H9 (cell line): ENCODE measurements around the gene CYP2W1. TPM values are rescaled to one million over a fixed set of nuclear protein-coding genes. Genes with fewer than 3 reads are reported as not detected.

Source experiments
- DNase-seq: peaks from one replicate; pipeline ENCODE4 v3.0.0-alpha.2; 2017
- H2AFZ ChIP-seq: one replicate; pipeline ENCODE4 v1.6.1; 2013; ENCODE audit warnings: mild to moderate bottlenecking, low read length, control low read depth, moderate library complexity
- H2AK5ac ChIP-seq: 2 replicates; pipeline ENCODE4 v1.6.1; 2013; ENCODE audit warnings: low read length, control low read depth, mixed read lengths; ENCODE audit not compliant: insufficient read length
- H2BK120ac ChIP-seq: one replicate; pipeline ENCODE4 v1.6.1; 2013; ENCODE audit warnings: low read depth, mild to moderate bottlenecking, low read length, control low read depth, inconsistent platforms; ENCODE audit not compliant: poor library complexity, severe bottlenecking
- H2BK12ac ChIP-seq: 2 replicates; pipeline ENCODE4 v1.6.1; 2013; ENCODE audit warnings: low read length, control low read depth, mixed read lengths, low read depth; ENCODE audit not compliant: insufficient read length
- H2BK15ac ChIP-seq: 2 replicates; pipeline ENCODE4 v1.6.1; 2013; ENCODE audit warnings: low read depth, low read length, control low read depth
- H2BK20ac ChIP-seq: one replicate; pipeline ENCODE4 v1.6.1; 2013; ENCODE audit warnings: low read depth, mild to moderate bottlenecking, low read length, control low read depth, inconsistent platforms; ENCODE audit not compliant: poor library complexity, severe bottlenecking
- H2BK5ac ChIP-seq: 2 replicates; pipeline ENCODE4 v1.6.1; 2013; ENCODE audit warnings: low read length, control low read depth, mixed read lengths; ENCODE audit not compliant: insufficient read length
- H3K14ac ChIP-seq: 2 replicates; pipeline ENCODE4 v1.6.1; 2013; ENCODE audit warnings: low read length, control low read depth; ENCODE audit not compliant: insufficient read depth
- H3K18ac ChIP-seq: 2 replicates; pipeline ENCODE4 v1.6.1; 2013; ENCODE audit warnings: low read depth, mild to moderate bottlenecking, mixed read lengths, low read length, control low read depth; ENCODE audit not compliant: insufficient read length
- H3K23ac ChIP-seq: 2 replicates; pipeline ENCODE4 v1.6.1; 2013; ENCODE audit warnings: low read length, control low read depth, mixed read lengths, low read depth; ENCODE audit not compliant: insufficient read length
- H3K23me2 ChIP-seq: 2 replicates; pipeline ENCODE4 v1.6.1; 2013; ENCODE audit warnings: low read depth, mild to moderate bottlenecking, mixed read lengths, low read length, control low read depth; ENCODE audit not compliant: insufficient read length, poor library complexity, severe bottlenecking
- H3K27ac ChIP-seq: 2 replicates; pipeline ENCODE4 v1.5.1; 2013; ENCODE audit warnings: low read length, control low read depth, mixed read lengths, low read depth; ENCODE audit not compliant: insufficient read length
- H3K27me3 ChIP-seq: 2 replicates; pipeline ENCODE4 v1.6.1; 2013; ENCODE audit warnings: low read length, control low read depth, inconsistent platforms; ENCODE audit not compliant: insufficient read depth
- H3K4ac ChIP-seq: 2 replicates; pipeline ENCODE4 v1.6.1; 2013; ENCODE audit warnings: low read depth, mild to moderate bottlenecking, control low read depth, inconsistent platforms, low read length, moderate library complexity
- H3K4me1 ChIP-seq: 2 replicates; pipeline ENCODE4 v1.6.1; 2013; ENCODE audit warnings: low read length, control low read depth, inconsistent platforms; ENCODE audit not compliant: insufficient read depth
- H3K4me2 ChIP-seq: 2 replicates; pipeline ENCODE4 v1.6.1; 2013; ENCODE audit warnings: low read length, control low read depth, mixed read lengths; ENCODE audit not compliant: insufficient read length, insufficient read depth
- H3K56ac ChIP-seq: 2 replicates; pipeline ENCODE4 v1.6.1; 2013; ENCODE audit warnings: low read depth, mild to moderate bottlenecking, mixed read lengths, low read length, control low read depth; ENCODE audit not compliant: insufficient read length
- H3K79me1 ChIP-seq: 2 replicates; pipeline ENCODE4 v1.6.1; 2013; ENCODE audit warnings: low read depth, mild to moderate bottlenecking, moderate library complexity, low read length, control low read depth, inconsistent platforms; ENCODE audit not compliant: insufficient read depth, poor library complexity, severe bottlenecking
- H3K79me2 ChIP-seq: 2 replicates; pipeline ENCODE4 v1.6.1; 2013; ENCODE audit warnings: low read length, control low read depth, inconsistent platforms; ENCODE audit not compliant: insufficient read depth
- H3K9ac ChIP-seq: 2 replicates; pipeline ENCODE4 v1.6.1; 2013; ENCODE audit warnings: low read length, control low read depth, mixed read lengths; ENCODE audit not compliant: insufficient read length; ENCODE audit errors: extremely low read depth
- H3K9me3 ChIP-seq: one replicate; pipeline ENCODE4 v1.6.1; 2013; ENCODE audit warnings: low read depth, low read length, inconsistent platforms; ENCODE audit not compliant: control insufficient read depth
- H3T11ph ChIP-seq: one replicate; pipeline ENCODE4 v1.6.1; 2013; ENCODE audit warnings: mild to moderate bottlenecking, low read length, control low read depth, inconsistent platforms
- H4K20me1 ChIP-seq: one replicate; pipeline ENCODE4 v1.6.1; 2013; ENCODE audit not compliant: control insufficient read depth, insufficient read length, insufficient read depth
- H4K5ac ChIP-seq: 2 replicates; pipeline ENCODE4 v1.6.1; 2013; ENCODE audit warnings: low read depth, mild to moderate bottlenecking, mixed read lengths, low read length, control low read depth; ENCODE audit not compliant: insufficient read length
- H4K8ac ChIP-seq: replicated peaks from 2 replicates; pipeline ENCODE4 v1.6.1; 2013; ENCODE audit warnings: low read length, control low read depth, mixed read lengths, low read depth; ENCODE audit not compliant: insufficient read length
- H4K91ac ChIP-seq: 2 replicates; pipeline ENCODE4 v1.6.1; 2013; ENCODE audit warnings: low read depth, mild to moderate bottlenecking, moderate library complexity, mixed read lengths, low read length, control low read depth; ENCODE audit not compliant: insufficient read length
- H3K27ac Mint-ChIP-seq, 3 experiments: 2 replicates in 2 of 3; 3 replicates in 1 of 3; pipeline ENCODE4 v1.8.0; 2020 to 2021; ENCODE audit warnings: mixed read lengths in 3 of 3, mild to moderate bottlenecking in 1 of 3, moderate library complexity in 1 of 3
- H3K27me3 Mint-ChIP-seq: 2 replicates; pipeline ENCODE4 v1.8.0; 2021; ENCODE audit warnings: low read depth, mild to moderate bottlenecking, moderate library complexity, mixed read lengths
- H3K36me3 Mint-ChIP-seq, 3 experiments: 2 replicates in 2 of 3; 3 replicates in 1 of 3; pipeline ENCODE4 v1.8.0; 2020 to 2021; ENCODE audit warnings: low read depth in 3 of 3, mixed read lengths in 3 of 3; ENCODE audit not compliant: insufficient read depth in 1 of 3
- H3K4me1 Mint-ChIP-seq, 2 experiments: 2 replicates each; pipeline ENCODE4 v1.8.0; 2020; ENCODE audit warnings: mixed read lengths in 2 of 2
- H3K4me3 Mint-ChIP-seq, 2 experiments: 2 replicates in 1 of 2; 3 replicates in 1 of 2; pipeline ENCODE4 v1.8.0; 2020 to 2021; ENCODE audit warnings: mild to moderate bottlenecking in 2 of 2, mixed read lengths in 2 of 2, moderate library complexity in 1 of 2
- H3K9me3 Mint-ChIP-seq, 2 experiments: 2 replicates in 1 of 2; 3 replicates in 1 of 2; pipeline ENCODE4 v1.8.0; 2020; ENCODE audit warnings: mild to moderate bottlenecking in 2 of 2, mixed read lengths in 2 of 2, moderate library complexity in 1 of 2
- CTCF ChIP-seq: fragments of 200-600 bp; sonication (generic); conservative IDR thresholded peaks from 3 replicates; pipeline ENCODE4 v1.8.0; 2021; ENCODE audit warnings: antibody characterized with exemption, mild to moderate bottlenecking
- WGBS: extraction: QIAGEN DNeasy Blood & Tissue Kit; methylation state at CpG from one replicate; pipeline ENCODE4 v1.1.7; 2013; ENCODE audit warnings: missing lambda C conversion rate, low lambda C conversion rate, mixed read lengths; ENCODE audit not compliant: insufficient read length; ENCODE audit errors: extremely low coverage; 5-methylcytosine and 5-hydroxymethylcytosine counted together
- total RNA-seq: library from RNA; stranded (reverse); gene quantifications from 2 replicates; pipeline ENCODE4 v1.2.1, GENCODE V29; 2021

Gene CYP2W1
- total RNA-seq, 1 experiment from 2014 or later: not detected

- H3K56ac ChIP-seq: no peak overlapping the region
- Mint-ChIP-seq H3K27ac (peak overlapping the region in 1 of 3 experiments; percentile 41; a peak in 2 of 7 replicates), H3K9me3 (no peaks in the 10 kb centered on the region), H3K4me1 (peaks cover 4 to 9% of the 10 kb centered on the region in 2 experiments), H3K4me3 (no peak overlapping the region), H3K36me3 (peaks cover 4 to 39% (median 10%) of the 10 kb centered on the region in 3 experiments), H3K27me3 (peaks cover under 1% of the 10 kb centered on the region; the same call in 1 of the 2 replicates)
- H3K9ac ChIP-seq: no peak overlapping the region
- H4K20me1 ChIP-seq: no peaks in the 10 kb centered on the region
- H3K27me3 ChIP-seq: no peaks in the 10 kb centered on the region
- no peak overlapping the region for H3K23ac ChIP-seq
- H2BK5ac ChIP-seq: no peak overlapping the region
- no peak overlapping the region for H3K27ac ChIP-seq
- no peak overlapping the region for H4K91ac ChIP-seq
- H3K14ac ChIP-seq: no peak overlapping the region
- H3K4me1 ChIP-seq: no peaks in the 10 kb centered on the region
- H3K4me2 ChIP-seq: no peak overlapping the region
- no peak overlapping the region for H2AK5ac ChIP-seq
- H2BK20ac ChIP-seq: no peak overlapping the region
- no peak overlapping the region for H2BK12ac ChIP-seq
- H3T11ph ChIP-seq: no peak overlapping the region
- no peak overlapping the region for H4K5ac ChIP-seq
- H3K79me2 ChIP-seq: no peaks in the 10 kb centered on the region
- no peak overlapping the region for H2BK120ac ChIP-seq
- H4K8ac ChIP-seq: no peak overlapping the region
- no peak for DNase-seq
- H3K18ac ChIP-seq: no peak overlapping the region
- no peaks in the 10 kb centered on the region for H3K23me2 ChIP-seq
- no peak overlapping the region for H2AFZ ChIP-seq
- no peak overlapping the region for H2BK15ac ChIP-seq
- H3K9me3 ChIP-seq: no peaks in the 10 kb centered on the region
- WGBS: no CpG with 5 or more reads among the region's 17 CpGs
- H3K79me1 ChIP-seq: no peaks in the 10 kb centered on the region
- no peak overlapping the region for H3K4ac ChIP-seq
- no peak for TF ChIP-seq CTCF
Measured at GRCh38 chr7:1022356-1022755, 39.4 kb downstream of the CYP2W1 start.
